ENCODE results near the gene PRODH2. TPM values are rescaled to one million over a fixed set of nuclear protein-coding genes. Genes with fewer than 3 reads are reported as not detected.

The PRODH2 gene, protein sequence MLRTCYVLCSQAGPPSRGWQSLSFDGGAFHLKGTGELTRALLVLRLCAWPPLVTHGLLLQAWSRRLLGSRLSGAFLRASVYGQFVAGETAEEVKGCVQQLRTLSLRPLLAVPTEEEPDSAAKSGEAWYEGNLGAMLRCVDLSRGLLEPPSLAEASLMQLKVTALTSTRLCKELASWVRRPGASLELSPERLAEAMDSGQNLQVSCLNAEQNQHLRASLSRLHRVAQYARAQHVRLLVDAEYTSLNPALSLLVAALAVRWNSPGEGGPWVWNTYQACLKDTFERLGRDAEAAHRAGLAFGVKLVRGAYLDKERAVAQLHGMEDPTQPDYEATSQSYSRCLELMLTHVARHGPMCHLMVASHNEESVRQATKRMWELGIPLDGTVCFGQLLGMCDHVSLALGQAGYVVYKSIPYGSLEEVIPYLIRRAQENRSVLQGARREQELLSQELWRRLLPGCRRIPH
- not detected for total RNA-seq

DNA sequence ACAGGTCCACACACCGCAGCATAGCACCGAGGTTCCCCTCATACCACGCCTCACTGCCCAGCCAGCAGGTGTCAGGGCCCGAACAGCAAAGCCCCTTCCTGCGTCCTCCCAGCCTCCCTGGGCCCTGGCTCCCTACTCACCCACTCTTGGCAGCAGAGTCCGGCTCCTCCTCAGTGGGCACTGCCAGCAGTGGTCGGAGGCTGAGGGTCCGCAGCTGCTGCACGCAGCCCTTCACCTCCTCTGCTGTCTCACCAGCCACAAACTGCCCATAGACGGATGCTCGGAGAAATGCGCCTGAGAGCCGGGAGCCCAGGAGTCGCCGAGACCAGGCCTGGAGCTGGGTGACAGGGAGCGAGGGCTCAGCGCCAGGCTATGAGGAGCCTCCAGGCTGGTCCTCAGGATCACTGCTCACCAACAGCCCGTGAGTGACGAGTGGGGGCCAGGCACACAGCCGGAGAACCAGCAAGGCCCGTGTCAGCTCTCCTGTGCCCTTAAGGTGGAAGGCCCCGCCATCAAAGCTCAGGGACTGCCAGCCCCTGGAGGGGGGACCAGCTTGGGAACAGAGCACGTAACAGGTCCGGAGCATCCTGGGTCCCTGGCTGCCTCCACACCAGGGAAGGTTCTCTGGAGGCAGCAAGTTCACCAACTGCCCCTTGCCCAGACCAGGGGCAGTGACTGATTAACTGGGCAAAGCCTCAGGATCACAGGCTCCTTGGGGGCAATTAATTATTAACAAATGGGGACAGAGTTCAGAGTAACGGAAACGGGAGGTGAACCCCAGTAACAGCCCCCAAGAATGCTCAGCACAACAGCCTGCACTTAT is at the start of gene PRODH2:
TSS of gene PRODH2 (minus strand) at position 626 of the 823 bp plus-strand sequence. CDS start at position 586, 40 bp downstream.
- intact Hi-C loops (cut with DNase I; ENCODE audit: low total_unique reads), result no loop called here
- WGBS, 2 donors, result 67 to 71% methylated on average over 21 to 25 of the region's 26 CpGs

DNA sequence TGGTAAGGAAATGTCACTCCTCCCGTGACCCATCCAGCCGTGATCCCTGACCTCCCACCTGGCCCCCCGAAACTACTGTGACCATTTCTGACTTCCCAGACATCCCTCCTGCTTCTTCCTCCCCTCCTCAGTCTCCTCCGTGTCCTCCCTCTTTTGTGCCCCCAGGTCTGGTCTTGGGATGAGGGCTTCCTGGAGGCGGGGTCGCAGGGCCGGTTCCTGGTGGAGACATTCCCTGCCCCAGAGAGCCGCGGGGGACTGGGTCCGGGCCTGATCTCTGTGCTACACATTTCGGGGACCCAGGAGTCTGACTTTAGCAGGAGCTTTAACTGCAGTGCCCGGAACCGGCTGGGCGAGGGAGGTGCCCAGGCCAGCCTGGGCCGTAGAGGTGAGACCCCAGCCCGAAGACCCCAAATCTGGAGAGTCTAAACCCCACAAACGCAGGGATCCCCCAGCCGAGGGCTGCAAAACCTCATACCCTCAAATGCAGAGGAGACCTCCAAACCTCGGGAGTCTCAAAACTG is 49.1 kb upstream of the PRODH2 start:
- WGBS, 2 donors, result 57 to 63% methylated on average over 19 of the region's 19 CpGs
- intact Hi-C loops (cut with DNase I; ENCODE audit: low total_unique reads), result no loop called here
- no peak overlapping the region for H3K4me3 ChIP-seq (ENCODE audit: low read depth, poor library complexity, severe bottlenecking)
- TF ChIP-seq, protein P1, sequence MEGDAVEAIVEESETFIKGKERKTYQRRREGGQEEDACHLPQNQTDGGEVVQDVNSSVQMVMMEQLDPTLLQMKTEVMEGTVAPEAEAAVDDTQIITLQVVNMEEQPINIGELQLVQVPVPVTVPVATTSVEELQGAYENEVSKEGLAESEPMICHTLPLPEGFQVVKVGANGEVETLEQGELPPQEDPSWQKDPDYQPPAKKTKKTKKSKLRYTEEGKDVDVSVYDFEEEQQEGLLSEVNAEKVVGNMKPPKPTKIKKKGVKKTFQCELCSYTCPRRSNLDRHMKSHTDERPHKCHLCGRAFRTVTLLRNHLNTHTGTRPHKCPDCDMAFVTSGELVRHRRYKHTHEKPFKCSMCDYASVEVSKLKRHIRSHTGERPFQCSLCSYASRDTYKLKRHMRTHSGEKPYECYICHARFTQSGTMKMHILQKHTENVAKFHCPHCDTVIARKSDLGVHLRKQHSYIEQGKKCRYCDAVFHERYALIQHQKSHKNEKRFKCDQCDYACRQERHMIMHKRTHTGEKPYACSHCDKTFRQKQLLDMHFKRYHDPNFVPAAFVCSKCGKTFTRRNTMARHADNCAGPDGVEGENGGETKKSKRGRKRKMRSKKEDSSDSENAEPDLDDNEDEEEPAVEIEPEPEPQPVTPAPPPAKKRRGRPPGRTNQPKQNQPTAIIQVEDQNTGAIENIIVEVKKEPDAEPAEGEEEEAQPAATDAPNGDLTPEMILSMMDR (IDR thresholded peaks at IDR 0.05), result no peak
- no peak for TF ChIP-seq POLR2A (IDR thresholded peaks at IDR 0.05)
- no peak for DNase-seq (ENCODE audit: low spot score in 2 of 2)

More for the DNA sequence above, at the start of gene PRODH2:
- H3K4me3 ChIP-seq (ENCODE audit: low read depth, poor library complexity, severe bottlenecking), result no peak within 1 kb of the TSS
- no peak for DNase-seq (ENCODE audit: low spot score in 2 of 2)
- no peak for TF ChIP-seq POLR2A (IDR thresholded peaks at IDR 0.05)
- TF ChIP-seq, protein P1 (IDR thresholded peaks at IDR 0.05), result no peak

DNA sequence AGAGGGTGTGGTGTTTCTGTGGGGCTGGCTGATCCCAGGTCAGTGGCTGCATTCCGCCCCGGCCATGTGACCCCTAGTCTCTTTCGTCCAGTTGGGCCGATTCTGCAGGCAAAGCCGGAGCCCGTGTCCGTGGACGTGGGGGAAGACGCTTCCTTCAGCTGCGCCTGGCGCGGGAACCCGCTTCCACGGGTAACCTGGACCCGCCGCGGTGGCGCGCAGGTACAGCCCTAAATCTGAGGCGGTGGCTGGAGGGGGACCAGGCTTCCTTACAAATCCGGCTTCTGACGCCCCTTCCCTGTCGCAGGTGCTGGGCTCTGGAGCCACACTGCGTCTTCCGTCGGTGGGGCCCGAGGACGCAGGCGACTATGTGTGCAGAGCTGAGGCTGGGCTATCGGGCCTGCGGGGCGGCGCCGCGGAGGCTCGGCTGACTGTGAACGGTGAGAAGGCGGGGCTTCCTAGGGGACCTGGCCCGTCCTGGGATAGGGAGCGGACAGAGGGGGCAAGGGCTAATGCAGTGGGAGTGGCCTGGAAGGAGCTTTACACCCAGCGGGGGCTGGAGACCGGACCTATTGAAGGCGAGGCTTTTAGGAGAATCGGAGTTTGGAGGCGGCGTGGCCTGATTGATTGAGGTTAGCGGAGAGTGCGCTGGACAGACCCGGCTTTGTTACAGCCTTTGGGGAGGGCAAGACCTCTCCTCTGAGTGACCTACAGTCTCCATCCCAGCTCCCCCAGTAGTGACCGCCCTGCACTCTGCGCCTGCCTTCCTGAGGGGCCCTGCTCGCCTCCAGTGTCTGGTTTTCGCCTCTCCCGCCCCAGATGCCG is 48.4 kb upstream of the PRODH2 start:
- intact Hi-C loops (cut with DNase I; ENCODE audit: low total_unique reads), result no loop called here
- 46 to 48% methylated on average over 51 to 55 of the region's 55 CpGs for WGBS, 2 donors
- peak in 1 of 2 donors; percentile 81 for DNase-seq (ENCODE audit: low spot score in 2 of 2)
- TF ChIP-seq, protein P1 (IDR thresholded peaks at IDR 0.05), result no peak
- no peak for TF ChIP-seq POLR2A (IDR thresholded peaks at IDR 0.05)
- no peak overlapping the region for H3K4me3 ChIP-seq (ENCODE audit: low read depth, poor library complexity, severe bottlenecking)

DNA sequence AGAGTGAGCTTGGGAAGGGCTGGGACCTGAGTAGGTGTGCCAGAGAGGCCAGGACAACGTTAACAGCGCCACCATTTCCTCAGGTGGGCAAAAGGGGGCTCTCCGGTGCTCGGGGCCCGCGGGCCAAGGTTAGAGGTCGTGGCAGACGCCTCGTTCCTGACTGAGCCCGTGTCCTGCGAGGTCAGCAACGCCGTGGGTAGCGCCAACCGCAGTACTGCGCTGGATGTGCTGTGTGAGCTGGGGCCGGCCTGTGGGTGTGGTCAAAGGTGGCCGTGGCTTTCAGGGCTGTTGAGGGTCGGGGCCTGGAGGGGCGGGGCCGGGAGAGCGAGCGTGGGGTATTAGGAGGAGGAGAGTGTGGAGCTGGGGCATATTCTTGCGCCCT is 47.8 kb upstream of the PRODH2 start:
- intact Hi-C loops (cut with DNase I; ENCODE audit: low total_unique reads), result no loop called here
- WGBS, 2 donors, result 32 to 51% methylated on average over 24 of the region's 24 CpGs
- no peak for DNase-seq (ENCODE audit: low spot score in 2 of 2)
- TF ChIP-seq, protein P1 (IDR thresholded peaks at IDR 0.05), result no peak
- TF ChIP-seq POLR2A (IDR thresholded peaks at IDR 0.05), result no peak
- no peak overlapping the region for H3K4me3 ChIP-seq (ENCODE audit: low read depth, poor library complexity, severe bottlenecking)

DNA sequence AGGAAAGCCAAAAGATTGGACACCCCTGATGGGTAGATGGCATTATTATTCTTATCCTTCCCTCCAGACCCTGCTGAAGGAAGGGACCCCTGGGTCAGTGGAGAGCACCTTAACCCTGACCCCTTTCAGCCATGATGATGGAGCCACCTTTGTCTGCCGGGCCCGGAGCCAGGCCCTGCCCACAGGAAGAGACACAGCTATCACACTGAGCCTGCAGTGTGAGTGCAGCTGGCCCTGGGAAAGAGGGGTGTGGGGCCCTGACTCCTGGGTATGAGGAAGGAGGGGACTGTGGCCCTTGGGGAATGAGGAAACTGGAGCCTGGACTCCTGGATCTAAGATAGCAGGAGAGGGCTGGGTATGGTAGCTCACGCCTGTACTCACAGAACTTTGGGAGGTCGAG is 46.8 kb upstream of the PRODH2 start:
- WGBS, 2 donors, result 78 to 90% methylated on average over 4 of the region's 4 CpGs
- intact Hi-C loops (cut with DNase I; ENCODE audit: low total_unique reads), result no loop called here
- TF ChIP-seq, protein P1 (IDR thresholded peaks at IDR 0.05), result no peak
- TF ChIP-seq POLR2A (IDR thresholded peaks at IDR 0.05), result no peak

More for the DNA sequence above, 46.8 kb upstream of the PRODH2 start:
- DNase-seq (ENCODE audit: low spot score in 2 of 2), result no peak
- no peak overlapping the region for H3K4me3 ChIP-seq (ENCODE audit: low read depth, poor library complexity, severe bottlenecking)
